Hepatic stellate cell (primary cell): ENCODE measurements around the gene THBD.

Experiments
- DNase-seq: peaks from one replicate; pipeline ENCODE4 v3.0.0; 2011; ENCODE audit warnings: low spot score

The THBD gene

DNA sequence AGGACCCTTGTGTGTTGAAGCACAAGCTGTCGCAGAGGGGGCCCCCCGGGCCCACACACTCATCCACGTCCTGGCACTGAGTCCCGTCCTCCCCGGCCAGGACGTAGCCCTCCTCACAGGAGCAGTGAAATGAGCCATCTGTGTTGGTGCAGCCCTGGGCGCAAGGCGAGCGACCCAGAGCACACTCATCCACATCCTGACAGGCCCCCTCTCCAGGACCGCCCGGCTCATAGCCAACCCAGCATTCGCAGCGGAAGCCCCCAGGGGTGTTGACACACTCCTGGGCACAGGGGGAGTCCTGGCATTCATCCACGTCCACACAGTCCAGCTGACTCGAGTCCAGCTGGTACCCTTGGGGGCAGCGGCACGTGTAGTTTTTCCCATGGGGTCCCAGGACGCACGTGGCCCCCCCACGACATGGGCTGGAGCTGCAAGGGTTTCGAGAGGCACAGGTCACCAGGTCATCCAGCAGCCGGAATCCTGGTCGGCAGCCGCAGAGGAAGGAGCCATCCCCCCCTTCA, 35.4 kb upstream of the THBD start:
- no peak for DNase-seq

DNA sequence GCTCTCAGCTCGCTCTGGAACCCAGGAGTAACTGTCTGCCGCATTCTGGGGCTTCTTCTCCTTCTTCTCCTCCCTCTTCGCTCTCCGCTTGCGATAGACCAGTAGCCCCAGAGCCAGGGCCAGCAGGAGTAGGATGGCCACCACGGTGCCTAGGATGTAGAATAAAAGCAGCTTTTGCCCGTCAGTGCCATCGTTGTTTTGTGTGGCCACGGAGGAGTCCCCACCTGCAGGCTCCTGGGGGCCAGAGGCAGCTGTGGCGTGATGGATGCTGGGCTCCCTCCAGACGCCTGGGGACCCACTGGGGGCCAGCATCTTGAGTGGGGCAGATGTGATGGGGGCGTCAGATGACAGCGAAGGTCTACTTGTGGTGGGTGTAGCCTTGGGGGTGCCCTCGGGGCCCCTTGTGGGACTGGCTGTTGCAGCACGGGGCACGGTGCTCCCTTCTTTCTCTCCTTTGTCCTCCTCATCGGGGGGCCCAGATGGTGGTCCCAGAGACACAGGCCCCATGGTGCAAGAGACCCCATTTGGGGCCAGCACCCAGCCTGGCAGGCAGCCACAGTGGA, 34.9 kb upstream of the THBD start:
- no peak for DNase-seq

- no peak for DNase-seq
Observed at GRCh38 chr20:23083553-23084220, 34.2 kb upstream of the THBD start.

DNA sequence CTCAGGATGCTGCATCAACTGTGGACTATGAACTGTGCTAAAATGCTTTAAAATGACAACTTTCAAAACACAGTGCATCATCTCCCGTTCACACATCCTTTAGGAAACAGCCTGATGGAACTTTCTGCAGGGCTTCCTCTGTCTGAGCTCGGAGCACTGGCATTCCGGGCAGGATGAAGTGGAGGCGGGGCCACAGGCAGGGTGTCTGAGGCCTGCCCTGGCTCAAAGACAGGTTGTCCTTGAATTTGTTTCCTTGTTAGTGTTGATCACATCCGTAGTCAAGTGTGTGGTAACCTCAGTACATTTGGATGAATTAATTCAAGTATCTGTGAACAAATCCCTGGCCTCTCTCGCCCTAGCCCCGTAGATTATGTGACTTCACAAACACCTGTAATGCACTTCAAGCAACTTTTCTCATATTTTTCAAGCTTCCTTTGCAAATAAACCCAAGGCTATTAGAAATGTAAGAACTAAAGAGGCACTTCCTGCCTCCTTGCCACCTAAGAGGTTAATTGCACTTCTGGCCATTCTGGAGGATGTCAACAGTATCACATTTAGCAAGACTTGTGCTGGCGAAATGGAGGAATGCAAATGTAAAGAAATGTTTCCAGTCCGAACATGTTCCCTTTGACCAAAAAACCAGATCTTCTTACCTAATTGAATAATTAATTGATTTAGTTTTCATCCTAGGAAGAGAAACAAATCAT, 33.5 kb upstream of the THBD start:
- DNase-seq, result no peak

DNA sequence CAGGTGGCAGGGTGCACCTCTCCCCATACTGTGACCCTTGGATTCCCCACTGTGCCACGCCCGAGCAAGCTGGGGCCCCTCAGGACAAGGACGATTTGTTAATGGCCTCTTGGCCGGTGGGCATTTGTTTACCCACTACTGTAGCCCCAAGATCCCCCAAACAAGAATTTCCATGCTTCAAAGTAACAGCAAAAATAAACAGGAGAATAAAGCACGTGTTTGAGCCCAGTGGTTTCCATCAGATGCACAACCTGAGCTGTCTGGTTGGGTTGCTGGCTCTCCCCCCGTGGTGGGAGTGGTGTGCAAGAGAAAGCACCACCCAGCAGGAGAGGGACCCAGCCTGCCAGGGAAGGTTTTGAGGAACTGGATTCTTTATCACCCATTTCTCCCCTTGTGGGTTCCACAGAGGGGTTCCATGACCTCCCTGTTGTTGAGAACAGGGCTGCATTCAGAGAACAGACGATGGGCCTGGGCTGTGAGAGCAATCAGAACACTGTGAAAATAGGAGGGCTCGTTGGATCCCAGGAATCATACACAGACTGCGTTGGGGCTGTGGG, 31.9 kb upstream of the THBD start:
- DNase-seq, result no peak

DNA sequence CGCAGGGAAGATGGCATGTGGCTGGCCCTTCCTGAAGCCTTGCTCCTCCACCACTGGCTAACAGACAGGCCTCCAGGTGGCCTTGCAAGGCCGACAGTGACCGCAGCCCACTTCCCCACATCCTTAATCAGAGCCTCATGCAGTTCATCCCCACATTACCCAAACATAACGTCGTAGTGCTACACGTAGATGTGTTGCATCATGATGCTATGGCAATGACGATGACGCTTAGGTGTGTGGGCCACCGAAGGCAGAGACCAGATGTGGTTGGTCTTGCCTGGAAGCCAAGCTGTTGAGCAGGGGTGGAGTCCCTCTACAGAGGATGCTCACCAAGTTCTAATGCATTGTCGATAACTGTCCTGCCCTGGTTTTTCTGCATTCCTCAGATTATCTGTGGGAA, 31.0 kb upstream of the THBD start:
- no peak for DNase-seq

GRCh38 chr20:23079926-23080325, 30.5 kb upstream of the THBD start:
- DNase-seq, result no peak

- no peak for DNase-seq
Observed at GRCh38 chr20:23079016-23079351, 29.5 kb upstream of the THBD start.

DNA sequence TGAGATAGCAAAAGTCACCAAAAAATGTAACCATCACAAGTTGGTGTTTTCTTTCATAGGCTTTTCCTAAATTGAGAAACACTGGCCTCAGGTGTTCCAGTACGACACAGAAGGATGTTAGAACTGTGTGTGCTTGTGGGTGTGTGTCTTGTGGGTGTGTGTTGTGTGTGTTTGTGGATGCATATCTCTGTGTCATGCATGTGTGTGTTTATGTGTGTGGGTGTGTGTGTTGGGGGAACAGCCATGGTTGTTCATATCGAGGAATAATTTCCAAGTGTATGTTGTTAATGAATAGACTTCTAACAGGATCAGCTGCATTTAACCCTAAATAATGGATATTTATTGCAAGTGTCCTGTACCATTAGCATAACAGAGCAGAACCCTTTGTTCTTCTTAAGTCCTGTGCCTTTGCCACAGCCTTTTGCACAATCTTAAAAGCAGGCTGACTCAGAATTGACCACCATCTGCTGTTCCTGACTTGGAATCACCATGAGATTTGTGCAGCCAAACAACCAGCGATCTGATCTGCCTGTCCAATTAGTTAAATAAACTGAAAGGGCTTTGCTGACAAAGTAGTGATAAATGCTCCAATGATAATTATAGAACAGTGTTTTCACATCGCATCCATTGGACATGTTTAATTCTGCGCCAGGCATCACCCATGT, 29.0 kb upstream of the THBD start:
- DNase-seq, result no peak

GRCh38 chr20:23077277-23077676, 27.8 kb upstream of the THBD start:
- no peak for DNase-seq

DNA sequence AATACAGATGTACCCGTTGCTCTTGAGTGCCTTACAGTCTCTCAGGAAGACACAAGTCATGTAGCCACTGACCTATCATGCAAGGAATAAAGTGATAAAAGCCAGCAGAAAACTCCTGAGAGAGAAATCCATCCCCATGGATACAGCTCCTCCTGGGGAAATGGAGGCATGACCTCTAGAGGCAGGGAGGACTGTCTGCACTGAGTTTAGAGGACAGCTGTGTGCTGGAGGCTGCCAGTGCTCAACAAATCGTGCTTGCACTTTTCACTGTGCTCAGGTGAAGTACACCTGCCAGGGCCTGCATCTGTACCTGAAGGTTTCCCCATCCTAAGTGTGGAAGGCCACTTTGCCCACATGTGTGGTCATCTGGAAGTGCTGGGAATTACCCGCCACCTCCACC, 24.6 kb upstream of the THBD start:
- DNase-seq, result no peak

DNA sequence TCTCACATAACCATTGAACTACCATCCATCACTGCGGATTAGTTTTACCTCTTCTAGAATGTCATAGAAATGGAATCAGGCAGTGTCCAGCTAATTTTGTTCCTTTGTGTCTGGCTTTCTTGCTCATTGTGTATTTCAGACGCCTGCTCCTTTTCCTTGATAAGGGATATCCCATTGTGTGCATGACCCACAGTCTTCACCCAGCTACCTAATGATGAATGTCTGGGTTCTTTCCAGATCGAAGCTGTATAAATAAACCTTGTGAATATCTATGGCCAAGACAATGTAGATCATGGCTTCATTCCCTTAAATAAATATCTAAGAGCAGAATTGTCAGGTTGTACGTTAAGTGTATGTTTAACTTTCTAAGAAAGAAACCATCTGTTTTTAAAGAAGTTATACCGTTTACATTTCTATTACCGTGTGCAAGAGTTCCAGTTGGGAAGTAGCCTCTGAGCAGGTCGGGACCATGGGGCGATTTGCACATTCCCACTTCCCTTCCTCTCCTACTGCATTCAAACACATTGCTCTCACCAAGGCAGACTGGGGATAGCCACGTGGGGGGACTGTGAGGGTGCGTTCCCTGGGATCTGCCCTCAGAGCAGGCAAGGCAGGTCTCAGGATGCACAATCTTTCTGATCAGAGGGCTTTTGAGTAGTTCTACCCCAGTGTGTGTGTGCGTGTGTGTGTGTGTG, 23.6 kb upstream of the THBD start:
- no peak for DNase-seq

DNA sequence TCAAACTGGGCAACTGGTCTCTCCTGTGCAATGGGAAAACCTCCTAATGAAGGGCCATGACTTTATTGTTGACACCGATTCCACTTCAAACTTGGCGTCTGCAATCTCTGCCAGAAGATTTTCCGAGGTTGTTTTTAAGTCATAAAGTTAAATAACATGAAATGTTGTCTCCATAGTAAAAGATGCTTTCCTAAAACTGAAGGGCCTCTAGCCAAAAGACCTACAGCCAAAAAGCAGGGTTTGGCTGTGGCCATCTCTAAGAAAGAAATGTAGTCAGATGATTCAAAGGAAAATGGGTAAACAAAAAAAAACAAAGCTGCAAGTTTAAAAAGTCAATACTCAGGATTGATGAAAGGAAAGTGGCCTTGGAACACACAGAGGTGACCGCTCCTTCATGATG, 22.5 kb upstream of the THBD start:
- no peak for DNase-seq

DNA sequence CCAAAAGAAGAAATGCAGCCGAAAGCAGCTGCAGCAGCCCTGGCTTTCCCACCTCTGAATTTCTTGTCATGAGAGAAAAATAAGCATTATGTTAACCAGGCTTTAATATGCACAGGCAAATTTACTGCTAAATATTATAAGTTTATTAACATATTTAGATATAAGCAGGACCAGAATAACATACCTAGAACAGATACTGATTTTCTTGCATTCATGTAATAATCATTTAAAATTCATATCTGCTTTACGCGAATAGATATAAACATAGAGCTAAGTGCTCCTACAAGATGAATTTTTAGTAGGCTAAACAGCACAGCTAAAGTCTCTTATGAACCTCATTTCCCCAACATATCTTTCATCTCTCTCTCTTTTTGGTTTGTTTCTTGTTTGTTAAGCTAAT, 21.9 kb upstream of the THBD start:
- DNase-seq, result no peak

DNA sequence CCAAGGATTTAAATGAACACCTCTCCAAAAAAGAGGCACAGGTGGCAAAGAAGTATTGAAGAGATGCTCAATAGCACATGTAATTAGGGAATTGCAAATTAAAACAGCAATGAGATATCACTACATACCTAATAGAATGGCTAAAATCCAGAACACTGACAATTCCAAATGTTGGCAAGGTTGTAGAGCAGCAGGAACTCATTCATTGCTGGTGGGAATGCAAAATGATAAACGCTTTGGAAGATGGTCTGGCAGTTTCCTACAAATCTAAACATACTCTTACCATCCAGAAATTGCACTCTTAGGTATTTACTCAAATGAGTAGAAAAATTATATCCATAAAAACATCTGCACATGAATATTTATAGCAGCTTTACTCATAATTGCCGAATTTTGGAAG, 19.6 kb upstream of the THBD start:
- DNase-seq, result no peak

GRCh38 chr20:23068283-23068682, 18.8 kb upstream of the THBD start:
- DNase-seq, result no peak

DNA sequence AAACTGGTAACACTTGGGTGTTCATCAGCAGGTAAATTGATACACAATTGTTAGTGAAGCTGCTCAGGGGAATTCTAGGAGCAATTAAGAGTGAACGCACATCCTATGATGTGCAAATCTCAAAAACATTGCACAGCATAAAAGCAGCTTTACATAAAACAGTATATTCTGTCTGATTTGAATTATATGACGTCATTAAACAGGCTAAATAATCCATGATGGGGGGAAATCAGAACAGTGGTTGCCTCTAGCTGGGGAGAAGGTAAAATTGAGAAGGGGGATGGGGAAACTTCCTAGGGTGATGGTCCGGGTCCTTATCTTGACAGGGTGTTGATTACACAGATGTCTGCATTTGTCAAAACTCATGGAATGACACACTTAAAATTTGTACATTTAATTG, 17.3 kb upstream of the THBD start:
- DNase-seq, result no peak

- no peak for DNase-seq
Observed at GRCh38 chr20:23065266-23066201, 16.1 kb upstream of the THBD start.

GRCh38 chr20:23063581-23063980, 14.1 kb upstream of the THBD start:
- no peak for DNase-seq

GRCh38 chr20:23063168-23063567, 13.7 kb upstream of the THBD start:
- no peak for DNase-seq

DNA sequence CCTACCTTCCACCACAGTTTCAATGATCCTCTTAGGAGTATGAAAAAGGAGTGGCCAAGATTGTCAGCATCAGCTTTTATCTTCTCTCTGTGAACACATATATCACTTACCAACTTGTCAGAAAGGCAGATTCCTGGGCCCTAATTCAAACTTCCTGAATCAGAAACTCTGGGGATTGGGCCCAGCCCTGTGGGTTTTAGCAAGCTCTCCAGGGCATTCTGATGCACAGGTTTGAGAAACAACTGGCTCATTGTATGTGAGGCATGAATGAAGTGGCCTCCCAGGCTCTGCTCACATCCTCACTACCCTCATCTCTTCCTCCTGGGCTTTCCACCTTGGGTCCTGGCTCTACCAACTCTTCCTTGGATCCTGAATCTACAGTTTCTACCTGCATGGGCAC, 13.2 kb upstream of the THBD start:
- no peak for DNase-seq
